WTC11 (cell line): ENCODE results near the gene STK39. TPM values are rescaled to one million over a fixed set of nuclear protein-coding genes. Genes with fewer than 3 reads are reported as not detected.

Source experiments
- ATAC-seq: fragments of 200-7000 bp; cut with Tn5 transposase; 2 replicates; pipeline ENCODE4 v1.10.0; 2021; ENCODE audit warnings: mild to moderate bottlenecking, moderate library complexity
- CTCF ChIA-PET: fragments of 300-600 bp; sonication (Branson Sonifier 250); formaldehyde crosslinking; loops from one replicate; lab custom pipeline; 2021; ENCODE audit warnings: antibody characterized with exemption; lab: Charles Lee
- POLR2A ChIA-PET: fragments of 350-600 bp; sonication (Branson Sonifier 250); formaldehyde crosslinking; loops from one replicate; lab custom pipeline; 2021; ENCODE audit warnings: antibody characterized with exemption; lab: Charles Lee
- DNase-seq: peaks from one replicate; pipeline ENCODE4 v3.0.0; 2021; ENCODE audit warnings: low spot score
- H3K27ac Mint-ChIP-seq: 2 replicates; pipeline ENCODE4 v1.8.0; 2021; ENCODE audit warnings: mixed read lengths
- H3K27me3 Mint-ChIP-seq: 2 replicates; pipeline ENCODE4 v1.8.0; 2021; ENCODE audit warnings: low read depth, mild to moderate bottlenecking, moderate library complexity, mixed read lengths
- H3K36me3 Mint-ChIP-seq: 2 replicates; pipeline ENCODE4 v1.8.0; 2021; ENCODE audit warnings: mixed read lengths
- H3K4me1 Mint-ChIP-seq: 2 replicates; pipeline ENCODE4 v1.8.0; 2022; ENCODE audit warnings: mixed read lengths
- H3K4me3 Mint-ChIP-seq: 2 replicates; pipeline ENCODE4 v1.8.0; 2021; ENCODE audit warnings: mild to moderate bottlenecking, moderate library complexity, mixed read lengths
- H3K9me3 Mint-ChIP-seq: 2 replicates; pipeline ENCODE4 v1.8.0; 2021; ENCODE audit warnings: mixed read lengths
- ATF1 ChIP-seq: sonication (generic); formaldehyde crosslinking; IDR thresholded peaks from 2 replicates; pipeline ENCODE4 v1.8.1; 2023; ENCODE audit warnings: mild to moderate bottlenecking, moderate library complexity, missing genetic modification reagents
- ATF2 ChIP-seq: sonication (generic); formaldehyde crosslinking; IDR thresholded peaks from 2 replicates; pipeline ENCODE4 v1.8.1; 2022; ENCODE audit warnings: low read depth, missing genetic modification reagents, borderline replicate concordance
- FOXJ3 ChIP-seq: sonication (generic); formaldehyde crosslinking; IDR thresholded peaks from 2 replicates; pipeline ENCODE4 v1.9.0; 2021; ENCODE audit warnings: missing genetic modification reagents, mild to moderate bottlenecking, borderline replicate concordance
- FOXP1 ChIP-seq: sonication (generic); formaldehyde crosslinking; IDR thresholded peaks from 2 replicates; pipeline ENCODE4 v1.8.0; 2022; ENCODE audit warnings: missing genetic modification reagents, mild to moderate bottlenecking, moderate library complexity, borderline replicate concordance
- GABPB1 ChIP-seq: sonication (generic); formaldehyde crosslinking; IDR thresholded peaks from 2 replicates; pipeline ENCODE4 v1.8.1; 2023; ENCODE audit warnings: mild to moderate bottlenecking, missing genetic modification reagents
- NR3C1 ChIP-seq: sonication (generic); formaldehyde crosslinking; conservative IDR thresholded peaks from 2 replicates; pipeline ENCODE4 v1.8.1; 2023; ENCODE audit warnings: low read depth, mild to moderate bottlenecking, missing genetic modification reagents
- OVOL2 ChIP-seq: fragments of 250-450 bp; sonication (Bioruptor Pico); IDR thresholded peaks from 2 replicates; pipeline ENCODE4 v1.9.0; 2021; ENCODE audit warnings: mild to moderate bottlenecking, borderline replicate concordance
- SMAD3 ChIP-seq: sonication (generic); formaldehyde crosslinking; IDR thresholded peaks from 2 replicates; pipeline ENCODE4 v1.8.0; 2022; ENCODE audit warnings: missing genetic modification reagents, mild to moderate bottlenecking, borderline replicate concordance
- TEAD1 ChIP-seq: sonication (generic); formaldehyde crosslinking; IDR thresholded peaks from 2 replicates; pipeline ENCODE4 v1.8.0; 2022; ENCODE audit warnings: mild to moderate bottlenecking, missing genetic modification reagents
- TP53 ChIP-seq: sonication (generic); formaldehyde crosslinking; IDR thresholded peaks from 2 replicates; pipeline ENCODE4 v1.8.1; 2023; ENCODE audit warnings: mild to moderate bottlenecking, missing genetic modification reagents
- ZMAT4 ChIP-seq: fragments of 250-450 bp; sonication (Bioruptor Pico); IDR thresholded peaks from 2 replicates; pipeline ENCODE4 v1.9.0; 2021; ENCODE audit warnings: mild to moderate bottlenecking
- ZNF232 ChIP-seq: sonication (generic); formaldehyde crosslinking; IDR thresholded peaks from 2 replicates; pipeline ENCODE4 v1.8.0; 2022; ENCODE audit warnings: mild to moderate bottlenecking, missing genetic modification reagents
- total RNA-seq: library from RNA; stranded (reverse); gene quantifications from 3 replicates; pipeline ENCODE4 v1.2.3, GENCODE V29; 2021
- TF ChIP-seq, protein P1 (sequence below): fragments of 250-450 bp; sonication (Bioruptor Pico); IDR thresholded peaks from 2 replicates; pipeline ENCODE4 v1.9.0; 2021; ENCODE audit warnings: mild to moderate bottlenecking, borderline replicate concordance
- TF ChIP-seq, protein P2 (sequence below): sonication (generic); formaldehyde crosslinking; IDR thresholded peaks from 2 replicates; pipeline ENCODE4 v1.8.1; 2023; ENCODE audit warnings: mild to moderate bottlenecking, missing genetic modification reagents
- TF ChIP-seq, protein P3 (sequence below): sonication (generic); formaldehyde crosslinking; IDR thresholded peaks from 2 replicates; pipeline ENCODE4 v1.8.1; 2023; ENCODE audit warnings: mild to moderate bottlenecking, missing genetic modification reagents, borderline replicate concordance
- TF ChIP-seq, protein P4 (sequence below): sonication (generic); formaldehyde crosslinking; conservative IDR thresholded peaks from 2 replicates; pipeline ENCODE4 v1.8.1; 2022; ENCODE audit warnings: mild to moderate bottlenecking, missing genetic modification reagents

Gene STK39
- total RNA-seq, 1 experiment from 2014 or later = 20.5 TPM

DNA sequence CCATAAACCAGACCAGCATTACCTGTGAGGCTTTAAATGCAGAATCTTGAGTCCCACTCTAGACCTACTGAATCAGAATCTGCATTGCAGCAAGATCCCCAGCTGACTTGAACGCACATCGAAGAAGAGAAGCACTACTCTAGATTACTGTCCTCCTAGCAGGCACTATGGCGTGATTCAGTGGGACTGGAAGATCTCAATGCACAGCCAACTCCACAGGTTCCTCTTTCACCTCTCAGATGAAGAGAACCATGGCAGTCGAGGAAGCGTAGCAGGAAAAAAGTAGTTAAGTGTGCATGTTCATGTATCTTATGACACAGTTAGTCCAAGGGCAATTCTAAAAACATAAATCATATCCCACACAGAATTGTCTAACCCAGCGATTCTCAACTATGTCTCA lies 97.4 kb downstream of the STK39 start:
- H3K9me3 Mint-ChIP-seq = no peaks in the 10 kb centered on the region
- POLR2A ChIA-PET = no interaction called here
- H3K27me3 Mint-ChIP-seq = no peaks in the 10 kb centered on the region
- no peak overlapping the region for H3K27ac Mint-ChIP-seq
- CTCF ChIA-PET = no interaction called here
- H3K36me3 Mint-ChIP-seq = no peaks in the 10 kb centered on the region
- no peak for ATAC-seq
- DNase-seq = no peak
- TF ChIP-seq NR3C1 (CRISPR knock-in tag) (no peak), ATF1 (CRISPR knock-in tag) (no peak), TP53 (CRISPR knock-in tag) (no peak), FOXP1 (CRISPR knock-in tag) (no peak), ZNF232 (no peak)
- TF ChIP-seq, protein P1, sequence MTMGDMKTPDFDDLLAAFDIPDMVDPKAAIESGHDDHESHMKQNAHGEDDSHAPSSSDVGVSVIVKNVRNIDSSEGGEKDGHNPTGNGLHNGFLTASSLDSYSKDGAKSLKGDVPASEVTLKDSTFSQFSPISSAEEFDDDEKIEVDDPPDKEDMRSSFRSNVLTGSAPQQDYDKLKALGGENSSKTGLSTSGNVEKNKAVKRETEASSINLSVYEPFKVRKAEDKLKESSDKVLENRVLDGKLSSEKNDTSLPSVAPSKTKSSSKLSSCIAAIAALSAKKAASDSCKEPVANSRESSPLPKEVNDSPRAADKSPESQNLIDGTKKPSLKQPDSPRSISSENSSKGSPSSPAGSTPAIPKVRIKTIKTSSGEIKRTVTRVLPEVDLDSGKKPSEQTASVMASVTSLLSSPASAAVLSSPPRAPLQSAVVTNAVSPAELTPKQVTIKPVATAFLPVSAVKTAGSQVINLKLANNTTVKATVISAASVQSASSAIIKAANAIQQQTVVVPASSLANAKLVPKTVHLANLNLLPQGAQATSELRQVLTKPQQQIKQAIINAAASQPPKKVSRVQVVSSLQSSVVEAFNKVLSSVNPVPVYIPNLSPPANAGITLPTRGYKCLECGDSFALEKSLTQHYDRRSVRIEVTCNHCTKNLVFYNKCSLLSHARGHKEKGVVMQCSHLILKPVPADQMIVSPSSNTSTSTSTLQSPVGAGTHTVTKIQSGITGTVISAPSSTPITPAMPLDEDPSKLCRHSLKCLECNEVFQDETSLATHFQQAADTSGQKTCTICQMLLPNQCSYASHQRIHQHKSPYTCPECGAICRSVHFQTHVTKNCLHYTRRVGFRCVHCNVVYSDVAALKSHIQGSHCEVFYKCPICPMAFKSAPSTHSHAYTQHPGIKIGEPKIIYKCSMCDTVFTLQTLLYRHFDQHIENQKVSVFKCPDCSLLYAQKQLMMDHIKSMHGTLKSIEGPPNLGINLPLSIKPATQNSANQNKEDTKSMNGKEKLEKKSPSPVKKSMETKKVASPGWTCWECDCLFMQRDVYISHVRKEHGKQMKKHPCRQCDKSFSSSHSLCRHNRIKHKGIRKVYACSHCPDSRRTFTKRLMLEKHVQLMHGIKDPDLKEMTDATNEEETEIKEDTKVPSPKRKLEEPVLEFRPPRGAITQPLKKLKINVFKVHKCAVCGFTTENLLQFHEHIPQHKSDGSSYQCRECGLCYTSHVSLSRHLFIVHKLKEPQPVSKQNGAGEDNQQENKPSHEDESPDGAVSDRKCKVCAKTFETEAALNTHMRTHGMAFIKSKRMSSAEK (CRISPR knock-in tag) = no peak
- TF ChIP-seq, protein P2, sequence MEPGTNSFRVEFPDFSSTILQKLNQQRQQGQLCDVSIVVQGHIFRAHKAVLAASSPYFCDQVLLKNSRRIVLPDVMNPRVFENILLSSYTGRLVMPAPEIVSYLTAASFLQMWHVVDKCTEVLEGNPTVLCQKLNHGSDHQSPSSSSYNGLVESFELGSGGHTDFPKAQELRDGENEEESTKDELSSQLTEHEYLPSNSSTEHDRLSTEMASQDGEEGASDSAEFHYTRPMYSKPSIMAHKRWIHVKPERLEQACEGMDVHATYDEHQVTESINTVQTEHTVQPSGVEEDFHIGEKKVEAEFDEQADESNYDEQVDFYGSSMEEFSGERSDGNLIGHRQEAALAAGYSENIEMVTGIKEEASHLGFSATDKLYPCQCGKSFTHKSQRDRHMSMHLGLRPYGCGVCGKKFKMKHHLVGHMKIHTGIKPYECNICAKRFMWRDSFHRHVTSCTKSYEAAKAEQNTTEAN (CRISPR knock-in tag) = no peak
- TF ChIP-seq, protein P3, sequence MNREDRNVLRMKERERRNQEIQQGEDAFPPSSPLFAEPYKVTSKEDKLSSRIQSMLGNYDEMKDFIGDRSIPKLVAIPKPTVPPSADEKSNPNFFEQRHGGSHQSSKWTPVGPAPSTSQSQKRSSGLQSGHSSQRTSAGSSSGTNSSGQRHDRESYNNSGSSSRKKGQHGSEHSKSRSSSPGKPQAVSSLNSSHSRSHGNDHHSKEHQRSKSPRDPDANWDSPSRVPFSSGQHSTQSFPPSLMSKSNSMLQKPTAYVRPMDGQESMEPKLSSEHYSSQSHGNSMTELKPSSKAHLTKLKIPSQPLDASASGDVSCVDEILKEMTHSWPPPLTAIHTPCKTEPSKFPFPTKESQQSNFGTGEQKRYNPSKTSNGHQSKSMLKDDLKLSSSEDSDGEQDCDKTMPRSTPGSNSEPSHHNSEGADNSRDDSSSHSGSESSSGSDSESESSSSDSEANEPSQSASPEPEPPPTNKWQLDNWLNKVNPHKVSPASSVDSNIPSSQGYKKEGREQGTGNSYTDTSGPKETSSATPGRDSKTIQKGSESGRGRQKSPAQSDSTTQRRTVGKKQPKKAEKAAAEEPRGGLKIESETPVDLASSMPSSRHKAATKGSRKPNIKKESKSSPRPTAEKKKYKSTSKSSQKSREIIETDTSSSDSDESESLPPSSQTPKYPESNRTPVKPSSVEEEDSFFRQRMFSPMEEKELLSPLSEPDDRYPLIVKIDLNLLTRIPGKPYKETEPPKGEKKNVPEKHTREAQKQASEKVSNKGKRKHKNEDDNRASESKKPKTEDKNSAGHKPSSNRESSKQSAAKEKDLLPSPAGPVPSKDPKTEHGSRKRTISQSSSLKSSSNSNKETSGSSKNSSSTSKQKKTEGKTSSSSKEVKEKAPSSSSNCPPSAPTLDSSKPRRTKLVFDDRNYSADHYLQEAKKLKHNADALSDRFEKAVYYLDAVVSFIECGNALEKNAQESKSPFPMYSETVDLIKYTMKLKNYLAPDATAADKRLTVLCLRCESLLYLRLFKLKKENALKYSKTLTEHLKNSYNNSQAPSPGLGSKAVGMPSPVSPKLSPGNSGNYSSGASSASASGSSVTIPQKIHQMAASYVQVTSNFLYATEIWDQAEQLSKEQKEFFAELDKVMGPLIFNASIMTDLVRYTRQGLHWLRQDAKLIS (CRISPR knock-in tag) = no peak
- H3K4me3 Mint-ChIP-seq = no peak overlapping the region
- peaks cover 6% of the 10 kb centered on the region; the same call in 1 of the 2 replicates for H3K4me1 Mint-ChIP-seq

- H3K4me3 Mint-ChIP-seq = no peak overlapping the region
- H3K36me3 Mint-ChIP-seq = no peaks in the 10 kb centered on the region
- POLR2A ChIA-PET = no interaction called here
- H3K27me3 Mint-ChIP-seq = no peaks in the 10 kb centered on the region
- H3K9me3 Mint-ChIP-seq = no peaks in the 10 kb centered on the region
- TF ChIP-seq ZMAT4 (CRISPR knock-in tag) (no peak), TEAD1 (CRISPR knock-in tag) (no peak), SMAD3 (CRISPR knock-in tag) (no peak), FOXJ3 (no peak), GABPB1 (peak; percentile 93), OVOL2 (CRISPR knock-in tag) (no peak), ATF2 (CRISPR knock-in tag) (no peak)
- TF ChIP-seq, protein P4, sequence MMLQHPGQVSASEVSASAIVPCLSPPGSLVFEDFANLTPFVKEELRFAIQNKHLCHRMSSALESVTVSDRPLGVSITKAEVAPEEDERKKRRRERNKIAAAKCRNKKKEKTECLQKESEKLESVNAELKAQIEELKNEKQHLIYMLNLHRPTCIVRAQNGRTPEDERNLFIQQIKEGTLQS (CRISPR knock-in tag) = no peak
- no peak for DNase-seq
- H3K27ac Mint-ChIP-seq = no peak overlapping the region
- CTCF ChIA-PET = no interaction called here
- no peak for ATAC-seq
- H3K4me1 Mint-ChIP-seq = peaks cover 6% of the 10 kb centered on the region; the same call in 1 of the 2 replicates
Observed at GRCh38 chr2:168149150-168149974, 98.0 kb downstream of the STK39 start.
